DMS 273 (cell line): ENCODE data around the gene VPS51.
A peak's percentile ranks its signal among the peaks of the same experiment; 100 is the strongest.
"Not testable (repeated sequence)": the region's sequence is repeated elsewhere in the genome, so short reads cannot be mapped to it uniquely, and the experiment has no call there.

Experiments used
- DNase-seq: peaks from one replicate; lab custom pipeline; 2025; ENCODE audit not compliant: unreplicated experiment; lab: John Stamatoyannopoulos, UW

Gene VPS51

DNA sequence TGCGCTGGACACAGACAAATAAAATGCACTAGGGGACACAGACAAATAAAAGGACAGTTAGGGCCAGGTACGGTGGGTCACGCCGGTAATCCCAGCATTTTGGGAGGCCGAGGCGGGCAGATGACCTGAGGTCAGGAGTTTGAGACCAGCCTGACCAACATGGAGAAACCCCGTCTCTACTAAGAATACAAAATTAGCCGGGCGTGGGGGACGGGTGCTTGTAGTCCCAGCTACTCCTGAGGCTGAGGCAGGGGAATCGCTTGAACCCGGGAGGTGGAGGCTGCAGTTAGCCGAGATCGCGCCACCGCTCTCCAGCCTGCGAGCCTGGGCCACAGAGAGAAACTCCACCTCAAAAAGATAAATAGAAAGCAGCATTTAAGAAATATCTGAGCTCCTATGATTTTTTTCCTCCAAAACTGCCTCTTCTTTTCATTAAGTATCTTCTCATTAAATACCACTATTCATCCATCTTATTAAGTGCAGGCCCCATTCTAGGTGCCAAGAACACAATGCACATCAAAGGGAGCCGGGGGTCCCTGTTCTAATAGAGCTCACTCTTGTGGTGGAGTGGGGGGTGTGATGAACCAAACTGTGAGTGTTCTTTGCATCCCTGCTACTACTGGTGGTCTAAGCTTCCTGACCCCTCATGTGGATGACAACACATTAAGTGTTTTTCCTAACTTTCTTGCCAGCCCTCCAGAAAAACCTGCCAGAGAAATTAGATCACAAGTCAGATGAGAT lies 22.3 kb downstream of the VPS51 start:
- DNase-seq = peak; percentile 47

DNA sequence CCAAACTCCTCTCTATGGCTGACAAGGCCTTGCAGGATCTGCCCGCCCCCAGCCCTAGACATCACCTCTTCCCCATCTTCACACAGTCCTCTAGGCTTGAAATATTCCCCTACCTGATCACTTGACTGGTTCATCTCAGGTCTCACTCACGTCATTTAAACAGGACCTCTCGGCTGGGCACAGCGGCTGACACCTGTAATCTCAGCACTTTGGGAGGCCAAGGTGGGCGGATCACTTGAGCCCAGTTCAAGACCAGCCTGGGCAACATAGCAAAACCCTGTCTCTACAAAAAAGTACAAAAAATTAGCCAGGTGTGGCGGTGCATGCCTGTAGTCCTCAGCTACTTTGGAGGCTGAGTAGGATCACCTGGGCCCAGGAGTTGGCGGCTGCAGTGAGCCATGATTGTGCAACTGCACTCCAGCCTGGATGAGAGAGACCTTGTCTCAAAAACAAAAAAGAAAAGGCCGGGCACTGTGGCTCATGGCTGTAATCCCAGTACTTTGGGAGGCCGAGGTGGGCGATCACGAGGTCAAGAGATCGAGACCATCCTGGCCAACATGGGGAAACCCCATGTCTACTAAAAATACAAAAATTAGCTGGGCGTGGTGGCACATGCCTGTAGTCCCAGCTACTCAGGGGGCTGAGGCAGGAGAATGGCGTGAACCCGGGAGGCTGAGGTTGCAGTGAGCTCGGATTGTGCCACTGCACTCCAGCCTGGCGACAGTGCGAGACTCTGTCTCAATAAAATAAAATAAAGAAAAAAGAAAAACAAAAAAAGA lies 23.1 kb downstream of the VPS51 start:
- not testable (repeated sequence) for DNase-seq

DNA sequence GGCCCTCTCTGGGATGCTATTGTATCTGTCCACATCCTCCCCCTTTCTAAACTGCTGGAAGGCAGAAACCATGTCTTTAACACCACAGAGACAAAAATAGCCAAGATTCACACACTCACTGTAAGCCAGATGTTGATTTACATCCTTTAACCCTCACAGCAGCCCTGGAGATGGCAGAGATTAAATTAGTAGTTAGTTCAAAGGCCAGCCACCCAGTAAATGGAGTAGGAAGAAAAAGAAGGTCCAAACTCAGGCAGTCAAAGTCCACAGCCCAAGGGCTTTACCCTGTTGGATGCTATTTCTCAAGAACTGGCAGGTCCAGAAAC lies 23.6 kb downstream of the VPS51 start:
- DNase-seq = no peak

DNA sequence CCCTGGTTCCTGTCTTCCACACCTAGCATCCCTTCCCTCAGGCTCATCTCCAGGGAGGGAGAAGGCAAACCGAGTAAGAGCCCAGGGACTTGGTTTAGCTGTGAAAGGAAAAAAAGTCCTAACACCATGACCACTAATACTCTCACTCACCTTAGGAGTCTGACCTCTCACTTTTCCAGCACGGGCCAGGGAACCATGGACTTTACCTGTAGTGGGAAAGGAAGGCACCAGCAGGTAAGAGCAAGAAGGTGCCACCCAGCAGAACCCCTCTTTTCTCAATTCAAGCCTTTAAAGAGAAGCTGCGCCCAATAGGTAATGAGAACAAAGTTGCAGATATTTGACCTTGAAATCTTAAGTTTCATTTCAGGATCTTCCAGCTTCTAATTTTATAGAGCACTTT lies 24.8 kb downstream of the VPS51 start:
- no peak for DNase-seq

DNA sequence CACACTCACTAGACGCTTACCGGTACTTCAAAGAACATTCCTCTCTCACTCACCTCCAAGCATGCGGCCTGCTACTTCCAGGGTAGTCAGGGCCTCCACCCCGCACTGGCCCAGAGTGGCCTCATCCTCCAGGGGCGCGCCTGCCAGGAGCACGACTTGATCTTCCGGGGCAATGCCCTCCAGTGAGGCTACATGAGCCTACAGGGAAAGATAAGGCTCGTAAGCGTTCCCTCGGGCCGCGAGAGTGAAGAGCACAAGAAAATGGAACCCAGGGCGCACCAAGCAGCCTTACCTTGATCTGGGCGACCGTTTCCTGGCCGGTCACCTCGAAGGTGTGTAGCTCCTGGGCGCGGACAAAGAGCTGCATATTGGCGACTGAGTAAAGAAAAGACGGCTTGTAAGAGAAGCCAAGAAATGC lies 25.4 kb downstream of the VPS51 start:
- DNase-seq = no peak

DNA sequence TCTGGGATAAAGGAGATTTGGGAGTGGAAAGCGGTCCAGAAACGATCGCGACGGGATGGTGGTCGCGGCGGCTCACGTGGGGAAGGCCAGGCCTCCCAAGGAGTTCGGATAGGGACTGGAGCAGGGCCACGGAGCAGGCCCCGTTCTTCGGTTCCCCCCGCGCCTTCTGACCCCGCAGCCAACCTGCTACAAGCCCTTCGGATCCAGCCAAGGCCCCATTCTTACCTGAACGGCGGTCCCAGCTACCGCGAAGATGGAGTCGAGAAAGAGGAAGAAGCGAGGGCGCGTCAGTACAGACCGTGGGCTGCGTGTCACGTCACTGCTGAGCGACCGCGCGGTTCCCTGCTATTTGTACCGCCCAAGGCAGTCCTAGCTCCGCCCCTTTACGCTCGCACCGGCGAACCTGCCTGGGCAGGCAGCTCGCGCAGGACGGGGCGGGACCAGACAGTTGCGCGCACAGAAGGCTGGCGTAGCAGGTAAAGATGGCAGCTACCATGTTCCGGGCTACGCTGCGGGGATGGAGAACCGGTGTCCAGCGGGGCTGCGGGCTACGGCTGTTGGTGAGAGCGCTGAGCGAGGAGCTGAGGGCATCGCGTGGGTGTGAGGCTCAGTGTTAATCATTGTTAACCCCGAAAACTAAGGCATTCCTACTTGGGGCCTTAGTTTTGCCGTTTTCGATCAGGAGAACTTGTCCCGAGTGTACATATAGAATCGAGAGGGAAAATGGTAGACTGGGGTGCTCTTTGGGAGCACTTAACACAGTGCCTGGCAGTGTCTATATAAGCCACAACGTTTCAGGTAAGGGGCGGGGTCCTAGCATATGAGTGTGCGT lies 26.1 kb downstream of the VPS51 start, which contains the start of the genes FAU and MRPL49:
Gene FAU (minus strand): TSS at position 270 of the 832 bp plus-strand sequence. CDS start 321 bp downstream, outside the sequence.
Gene MRPL49 (plus strand): TSS at position 457 of the 832 bp plus-strand sequence. CDS start 26 bp downstream, at position 483.
- peak; percentile 97 for DNase-seq

DNA sequence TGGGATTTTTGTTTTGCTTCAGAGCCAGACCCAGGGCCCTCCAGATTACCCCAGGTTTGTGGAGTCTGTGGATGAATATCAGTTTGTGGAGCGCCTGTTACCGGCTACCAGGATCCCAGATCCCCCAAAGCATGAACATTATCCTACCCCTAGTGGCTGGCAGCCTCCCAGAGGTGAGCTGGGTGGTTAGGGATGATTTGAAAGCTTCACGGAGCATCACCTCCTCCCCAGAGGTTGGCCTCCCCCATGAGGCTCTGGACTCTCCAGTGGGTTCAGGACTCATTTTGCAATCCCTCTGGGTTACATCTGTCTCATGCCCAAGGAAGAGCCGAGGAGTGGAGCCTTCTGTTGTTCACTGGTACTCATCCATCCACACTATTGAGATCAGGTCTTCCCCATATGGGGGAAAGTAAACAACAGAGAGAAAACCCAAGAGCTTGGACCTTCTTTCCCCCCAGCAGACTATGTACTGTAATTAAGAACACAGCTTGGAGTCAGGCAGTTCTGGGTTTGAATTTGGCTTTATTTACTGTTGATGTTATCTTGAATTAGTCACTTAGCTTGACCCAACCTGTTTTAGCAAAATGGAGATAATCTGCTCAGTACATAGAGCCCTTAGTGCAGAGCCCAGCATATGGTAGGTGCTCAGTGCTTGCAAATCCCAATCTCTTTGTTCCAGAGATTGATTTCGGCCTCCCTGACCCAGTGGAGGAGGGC lies 28.6 kb downstream of the VPS51 start:
- DNase-seq = no peak

DNA sequence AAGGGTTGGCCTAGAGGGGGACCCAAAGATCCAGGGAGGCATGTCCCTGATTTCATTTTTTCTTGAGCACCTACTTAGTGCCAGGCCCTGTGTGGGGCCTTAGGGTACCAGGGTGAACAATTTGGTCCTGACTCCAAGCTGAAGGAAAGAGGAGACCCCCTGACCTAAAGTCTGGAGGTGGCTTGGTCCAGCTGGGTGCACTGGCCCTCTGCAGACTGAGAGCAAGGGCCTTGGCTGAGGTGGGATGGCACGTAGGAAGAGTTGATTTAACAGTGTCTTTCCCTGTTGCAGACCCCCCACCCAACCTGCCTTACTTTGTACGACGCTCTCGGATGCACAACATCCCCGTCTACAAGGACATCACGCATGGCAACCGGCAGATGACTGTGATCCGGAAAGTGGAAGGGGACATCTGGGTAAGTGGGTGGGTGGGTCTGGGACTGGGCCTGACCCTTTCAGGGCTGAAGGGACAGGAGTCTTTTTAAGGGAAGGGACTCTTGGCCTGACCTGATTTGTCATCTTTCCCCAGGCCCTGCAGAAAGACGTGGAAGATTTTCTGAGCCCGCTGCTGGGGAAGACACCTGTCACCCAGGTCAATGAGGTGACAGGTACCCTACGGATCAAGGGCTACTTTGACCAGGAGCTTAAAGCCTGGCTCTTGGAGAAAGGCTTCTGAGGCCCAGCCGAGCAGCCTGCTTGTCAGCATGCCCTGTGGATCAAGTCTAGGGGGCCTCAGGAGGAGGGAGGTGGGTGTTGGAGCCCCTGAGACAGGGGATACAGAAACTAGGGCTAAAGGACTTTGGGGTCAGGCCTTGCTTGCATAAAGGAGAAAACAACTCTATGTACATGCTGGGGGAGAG lies 29.4 kb downstream of the VPS51 start:
- no peak for DNase-seq

DNA sequence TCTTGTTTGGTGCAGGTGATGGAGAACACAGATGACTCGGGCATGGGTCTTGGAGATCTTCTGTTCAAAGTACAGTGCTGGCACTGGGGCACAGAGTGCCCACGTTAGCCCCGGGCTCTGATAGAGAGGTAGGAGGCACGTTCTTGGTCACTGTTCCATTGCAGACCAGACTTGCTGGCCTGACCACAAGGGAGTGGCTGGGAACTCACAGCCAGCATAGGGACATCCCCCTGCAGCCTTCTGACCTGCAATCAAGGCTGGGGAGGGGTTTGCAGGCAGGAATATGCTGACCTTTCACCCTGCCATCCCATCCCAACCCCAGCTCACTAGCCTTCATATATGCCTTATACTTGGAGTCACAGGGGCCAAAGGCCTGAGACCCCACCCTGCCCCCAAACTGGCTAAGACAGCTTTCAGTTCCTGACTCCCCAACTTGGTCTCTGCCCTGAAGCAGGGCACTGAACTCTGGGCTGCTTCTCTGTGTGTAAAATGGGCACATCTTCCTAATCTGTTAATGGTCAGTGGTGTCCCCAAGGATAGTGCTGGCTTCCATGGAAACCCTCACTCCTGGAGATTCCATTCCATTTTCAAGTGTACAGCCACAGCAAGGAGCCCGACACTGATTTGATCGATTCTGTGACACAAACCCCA lies 30.7 kb downstream of the VPS51 start:
- DNase-seq = no peak

DNA sequence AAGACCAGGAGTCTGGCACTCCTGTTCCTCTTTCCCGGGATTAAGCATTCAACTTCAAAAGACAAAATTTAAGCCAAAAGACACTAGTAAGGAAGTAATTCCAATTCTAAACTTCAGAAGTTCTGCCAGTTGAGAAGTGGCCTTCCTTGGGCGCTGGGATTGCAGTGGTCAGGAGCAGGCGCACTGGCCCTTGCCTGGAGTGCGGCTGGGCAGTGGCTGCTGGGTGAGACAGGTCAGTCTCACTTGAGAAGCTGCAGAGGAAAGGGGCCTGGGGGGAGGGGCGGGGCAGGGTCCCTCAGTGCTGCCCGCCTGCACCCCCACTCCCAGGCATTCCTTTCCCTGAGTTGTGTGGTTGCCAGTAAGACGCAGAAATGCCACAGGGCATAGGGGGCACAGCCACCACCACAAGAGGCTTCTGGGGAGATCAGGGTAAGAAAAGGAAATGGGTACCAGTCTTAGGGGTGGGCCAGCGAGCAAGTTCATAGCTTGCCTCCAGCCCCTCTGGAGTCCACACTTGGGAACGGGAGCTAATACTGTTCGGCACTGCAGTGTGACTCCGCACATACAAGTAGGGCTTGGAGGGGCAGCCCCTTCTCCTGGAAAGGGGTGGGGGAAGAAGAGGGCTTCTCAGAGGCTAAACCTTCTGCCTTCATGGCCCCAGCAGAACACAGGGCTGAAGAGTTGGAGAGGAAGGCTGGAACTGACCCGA lies 31.6 kb downstream of the VPS51 start:
- no peak for DNase-seq

DNA sequence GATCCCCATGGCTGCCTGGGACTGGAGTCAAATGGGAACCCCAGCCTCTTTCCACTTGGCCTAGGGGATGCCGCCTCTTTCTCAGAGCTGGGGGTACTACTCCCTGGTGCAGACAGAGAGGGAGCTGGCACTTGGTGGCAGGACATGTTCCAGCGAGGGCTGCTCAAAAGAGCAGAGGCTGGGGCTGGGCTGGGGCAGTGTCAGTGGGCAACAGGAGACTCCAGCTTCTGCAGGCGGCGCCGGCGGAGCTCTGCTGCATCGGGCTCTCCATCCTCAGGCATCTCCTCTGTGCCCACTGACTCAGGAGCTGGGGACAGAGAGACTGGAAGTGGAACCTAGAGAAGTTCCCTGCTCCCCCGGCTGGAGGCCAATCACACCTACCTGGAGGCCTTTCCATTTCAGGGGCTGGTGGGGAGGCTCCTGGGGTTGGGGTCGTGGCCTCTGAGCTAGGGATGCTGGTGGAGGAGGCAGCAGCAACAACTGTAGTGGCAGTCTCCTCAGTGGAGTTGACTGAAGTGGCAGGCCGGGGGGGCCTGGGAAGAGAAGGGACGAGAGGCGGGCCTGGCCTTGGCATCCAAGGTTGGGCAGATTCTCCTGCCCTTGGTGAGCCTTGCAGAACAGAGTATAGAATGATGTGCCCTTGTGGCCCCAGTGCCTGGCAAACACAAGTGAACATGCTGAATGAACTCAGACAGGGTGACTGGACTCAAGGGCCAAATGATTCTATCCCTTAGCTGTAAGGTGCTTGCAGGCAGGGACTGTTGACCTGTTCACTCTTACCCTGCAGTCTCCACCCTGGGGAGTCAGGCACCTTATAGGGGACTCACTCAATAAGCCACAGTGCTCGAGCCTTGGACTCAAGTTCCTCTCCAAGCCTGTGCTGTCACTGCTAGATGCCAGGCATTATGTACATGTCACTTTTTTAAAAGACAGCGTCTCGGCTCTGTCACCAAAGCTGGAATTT lies 32.5 kb downstream of the VPS51 start:
- DNase-seq = no peak

DNA sequence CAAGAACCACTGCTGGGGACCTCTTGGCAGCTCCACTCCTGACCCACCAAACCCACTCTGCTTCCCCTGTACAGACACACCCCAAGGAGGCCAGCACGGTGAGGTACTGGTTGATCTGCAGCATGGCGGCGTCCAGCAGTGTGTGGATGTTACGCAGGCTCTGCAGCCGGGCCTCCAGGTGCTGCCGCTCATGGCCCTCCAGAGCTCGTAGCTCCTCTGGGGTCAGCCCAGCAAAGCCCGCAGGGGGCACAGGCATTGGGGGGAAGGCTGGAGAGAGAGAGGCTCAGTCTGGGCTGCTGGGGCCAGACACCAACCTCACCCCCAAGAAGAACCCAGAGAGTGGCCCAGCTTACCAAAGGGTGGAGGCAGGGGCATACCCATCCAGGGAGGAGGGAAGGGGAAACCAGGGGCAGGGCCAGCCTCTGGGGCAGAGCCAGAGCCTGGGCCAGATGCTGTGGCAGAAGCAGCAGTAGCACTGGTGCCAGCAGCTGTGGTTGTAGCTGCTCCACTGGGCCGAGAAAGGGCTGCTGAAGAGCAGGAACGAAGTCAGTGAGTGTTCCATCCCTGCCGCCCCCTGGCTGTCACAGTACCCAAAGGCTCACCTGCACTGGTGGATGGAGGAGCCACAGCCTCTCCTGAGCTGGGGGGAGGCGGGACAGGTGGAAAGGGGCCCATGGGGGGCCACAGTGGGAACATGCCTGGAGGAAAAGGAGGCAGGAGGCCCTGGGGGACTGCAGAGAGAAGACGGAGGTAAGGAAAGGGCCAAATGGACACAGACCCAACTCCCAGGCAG lies 33.8 kb downstream of the VPS51 start:
- DNase-seq = peak; percentile 37

DNA sequence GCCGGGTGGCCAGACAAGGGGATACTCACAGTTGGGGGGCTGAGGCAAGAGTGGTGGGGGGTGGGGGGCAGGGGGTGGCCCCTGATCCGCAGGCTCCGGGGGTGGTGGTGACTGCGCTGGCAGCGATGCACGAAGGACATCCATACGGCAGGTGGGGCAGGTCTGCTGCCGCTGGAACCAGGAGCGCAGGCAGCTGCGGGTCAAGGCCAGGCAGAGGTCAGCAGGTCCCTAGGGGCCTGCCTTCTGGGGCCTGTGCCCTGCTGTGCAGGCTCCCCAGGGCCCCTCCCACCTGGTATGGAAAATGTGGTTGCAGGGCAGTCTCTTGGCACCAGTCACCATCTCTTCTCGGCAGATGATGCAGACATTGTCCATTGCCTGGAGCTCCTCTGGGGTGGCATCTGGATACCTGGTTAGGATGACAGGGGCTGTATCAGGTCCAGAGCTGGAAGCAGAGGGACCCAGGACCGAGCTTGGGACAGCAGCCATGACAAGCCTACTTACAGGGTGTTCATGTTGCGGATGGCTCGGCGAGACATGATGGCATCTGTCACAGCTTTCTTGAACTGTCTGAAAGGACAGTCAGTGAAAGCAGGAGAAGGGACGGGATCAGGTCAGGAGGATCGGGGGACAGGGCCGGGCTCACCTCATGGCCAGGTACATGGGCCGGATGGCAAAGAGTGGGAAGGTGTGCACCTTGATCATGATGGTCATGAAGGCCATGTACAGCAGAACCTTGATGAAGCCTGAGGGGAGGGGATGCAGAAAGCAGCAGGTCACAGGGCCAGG lies 34.8 kb downstream of the VPS51 start:
- no peak for DNase-seq

DNA sequence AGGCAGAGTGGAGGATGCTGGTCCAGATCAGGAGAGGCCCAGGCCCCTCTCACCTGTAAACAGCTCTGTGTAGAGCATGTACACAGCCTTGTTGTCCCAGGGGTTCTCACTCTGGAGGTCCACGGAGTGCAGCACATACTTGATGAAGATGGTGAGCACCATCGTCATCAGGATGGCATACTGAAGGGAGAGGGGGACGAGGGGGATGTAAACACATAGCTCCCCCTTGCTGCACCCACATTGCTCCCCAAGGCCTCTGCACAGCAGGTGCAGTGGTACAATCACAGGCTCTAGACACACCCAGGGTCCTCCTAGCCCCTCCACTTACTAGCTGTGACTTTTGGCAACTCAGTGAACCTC lies 35.4 kb downstream of the VPS51 start:
- no peak for DNase-seq

DNA sequence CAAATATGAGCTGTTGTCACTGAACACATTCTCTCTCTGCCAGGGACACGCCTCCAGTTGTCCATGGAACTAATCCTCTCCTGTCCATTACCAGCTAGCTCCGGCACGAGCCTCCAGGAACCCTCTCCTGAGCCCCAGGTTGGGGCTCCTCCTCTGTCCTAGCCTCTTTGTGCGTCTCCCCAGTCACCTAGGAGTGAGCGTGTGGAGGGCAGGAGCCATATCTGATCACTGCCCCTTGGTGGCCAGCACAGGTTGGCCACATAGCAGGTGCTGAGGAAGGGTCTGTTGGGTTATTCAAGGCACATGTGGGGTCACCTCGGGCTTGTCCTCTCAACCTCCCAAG lies 35.9 kb downstream of the VPS51 start:
- DNase-seq = no peak

DNA sequence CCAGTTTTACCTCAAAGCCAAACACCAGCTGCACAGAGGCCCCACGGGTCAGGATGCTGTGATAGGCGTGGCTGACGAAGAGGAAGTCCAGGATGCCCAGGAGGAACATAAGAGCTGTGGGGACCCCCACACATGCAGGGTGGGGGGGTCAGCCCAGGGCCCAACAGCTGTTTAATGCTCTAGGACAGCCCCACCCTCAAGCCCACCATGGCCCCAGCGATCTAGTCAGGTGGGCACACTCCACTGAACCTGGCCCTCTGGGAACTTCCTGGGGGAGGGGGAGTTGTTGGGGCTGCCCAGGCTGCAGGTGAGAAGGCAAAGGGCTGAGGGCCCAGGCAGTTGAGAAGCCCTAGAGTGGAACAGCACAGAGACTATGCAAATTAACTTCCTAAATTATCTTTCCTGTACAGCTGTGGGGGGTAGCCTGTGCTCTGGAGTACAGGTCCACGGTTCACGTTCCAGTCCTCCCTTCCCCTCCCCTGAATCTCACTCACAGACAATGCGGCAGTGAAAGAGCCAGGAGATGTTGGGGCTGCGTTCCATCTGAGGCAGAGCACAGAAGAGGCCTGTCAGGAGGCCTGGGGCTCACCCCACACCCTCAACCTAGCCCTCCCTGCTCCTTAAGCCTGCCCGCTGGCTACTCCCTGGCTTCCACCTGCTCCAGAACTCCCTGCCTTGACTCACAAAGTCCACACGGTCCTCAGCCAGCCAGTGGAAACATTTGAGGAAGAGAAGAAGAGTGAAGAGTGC lies 36.4 kb downstream of the VPS51 start:
- DNase-seq = no peak
